T-cell (primary cell): Measurements from ENCODE around the gene LRRC37A3. TPM values are rescaled to one million over a fixed set of nuclear protein-coding genes. Genes with fewer than 3 reads are reported as not detected.
A peak's percentile ranks its signal among the peaks of the same experiment; 100 is the strongest.
"Not testable (repeated sequence)": the region's sequence is repeated elsewhere in the genome, so short reads cannot be mapped to it uniquely, and the experiment has no call there.

Experiments used
- ATAC-seq, 4 experiments: fragments of 200-7000 bp in 3 of 4; fragments of 150-1000 bp in 1 of 4; cut with Tn5 transposase; replicated peaks in 1 of 4; 1 replicate in 3 of 4; 2 replicates in 1 of 4; pipeline ENCODE4 v1.10.0; 2021; ENCODE audit warnings: moderate library complexity in 3 of 4, mild to moderate bottlenecking in 2 of 4, moderate number of reproducible peaks in 1 of 4
- CTCF ChIA-PET, 2 donors: fragments of 300-600 bp; sonication (Branson Sonifier 250); formaldehyde crosslinking; loops; one replicate each; lab custom pipeline; 2022; ENCODE audit warnings: antibody characterized with exemption in 2 of 2; lab: Charles Lee
- POLR2A ChIA-PET, 2 donors: fragments of 300-600 bp; sonication (Branson Sonifier 250); formaldehyde crosslinking; loops; one replicate each; lab custom pipeline; 2022; ENCODE audit warnings: antibody characterized with exemption in 2 of 2; lab: Charles Lee
- DNase-seq, 35 experiments: peaks; one replicate each; pipeline versions ENCODE4 v3.0.0 to v3.0.0-alpha.2; 2013 to 2023
- H3K27ac ChIP-seq: one replicate; pipeline ENCODE4 v1.5.1; 2013; ENCODE audit warnings: low read length
- H3K27me3 ChIP-seq, 2 experiments: replicated peaks in 1 of 2; 1 replicate in 1 of 2; 2 replicates in 1 of 2; pipeline versions ENCODE4 v1.6.1 to v1.7.0; 2013; ENCODE audit warnings: low read length in 1 of 2, mixed read lengths in 1 of 2; ENCODE audit not compliant: control insufficient read depth in 2 of 2, insufficient read depth in 2 of 2; ENCODE audit errors: extremely low read depth in 1 of 2
- H3K36me3 ChIP-seq, 2 donors: 1 replicate in 1 of 2; 2 replicates in 1 of 2; pipeline versions ENCODE4 v1.6.1 to v1.7.0; 2013; ENCODE audit warnings: low read length in 1 of 2; ENCODE audit not compliant: control insufficient read depth in 2 of 2, insufficient read depth in 1 of 2; ENCODE audit errors: extremely low read depth in 1 of 2
- H3K4me1 ChIP-seq, 2 experiments: 1 replicate in 1 of 2; 2 replicates in 1 of 2; pipeline versions ENCODE4 v1.6.1 to v1.7.0; 2013; ENCODE audit warnings: low read length in 2 of 2, mixed read lengths in 1 of 2; ENCODE audit not compliant: insufficient read depth in 2 of 2, control insufficient read depth in 1 of 2; ENCODE audit errors: extremely low read depth in 1 of 2
- H3K4me3 ChIP-seq, 2 donors: 1 replicate in 1 of 2; 2 replicates in 1 of 2; pipeline versions ENCODE4 v1.5.1 to v1.7.0; 2013; ENCODE audit warnings: mild to moderate bottlenecking in 2 of 2, low read length in 1 of 2, moderate library complexity in 1 of 2; ENCODE audit not compliant: control insufficient read depth in 1 of 2; ENCODE audit errors: extremely low read depth in 1 of 2
- H3K9me3 ChIP-seq: 2 replicates; pipeline ENCODE4 v1.7.0; 2013
- H3K27ac Mint-ChIP-seq, 2 donors: one replicate each; pipeline ENCODE4 v1.8.0; 2020 to 2021; ENCODE audit warnings: mild to moderate bottlenecking in 2 of 2, mixed read lengths in 2 of 2
- H3K27me3 Mint-ChIP-seq, 2 donors: one replicate each; pipeline ENCODE4 v1.8.0; 2021 to 2022; ENCODE audit warnings: mixed read lengths in 2 of 2
- H3K36me3 Mint-ChIP-seq: one replicate; pipeline ENCODE4 v1.8.0; 2021; ENCODE audit warnings: mixed read lengths
- H3K4me1 Mint-ChIP-seq, 3 donors: one replicate each; pipeline ENCODE4 v1.8.0; 2020 to 2022; ENCODE audit warnings: mixed read lengths in 3 of 3, mild to moderate bottlenecking in 1 of 3
- H3K4me3 Mint-ChIP-seq, 3 donors: one replicate each; pipeline ENCODE4 v1.8.0; 2020 to 2022; ENCODE audit warnings: mild to moderate bottlenecking in 3 of 3, mixed read lengths in 3 of 3, moderate library complexity in 3 of 3
- H3K9me3 Mint-ChIP-seq, 3 donors: one replicate each; pipeline ENCODE4 v1.8.0; 2020 to 2022; ENCODE audit warnings: mixed read lengths in 3 of 3
- WGBS: methylation state at CpG from one replicate; pipeline ENCODE4 v1.1.5; 2013; ENCODE audit warnings: missing lambda C conversion rate; ENCODE audit not compliant: insufficient coverage; 5-methylcytosine and 5-hydroxymethylcytosine counted together
- total RNA-seq, 35 experiments: library from RNA in 6 of 35; stranded (reverse) in 6 of 35; fragments of 120-200 nt in 1 of 35; gene quantifications; one replicate each; pipeline versions ENCODE4 v1.2.1 to v1.2.4 and lab custom pipeline; 2013 to 2026

The LRRC37A3 gene
- total RNA-seq: 10 to 100 TPM in 4 of 5 donors, 1 to 10 TPM in 1; 9.2 to 65.8 (median 14.0) TPM
- 8.9 TPM for total RNA-seq (2013)
- 0.41 to 5.1 (median 2.9) reads per million in 29 experiments for total RNA-seq (lab: John Stamatoyannopoulos, UW)

DNA sequence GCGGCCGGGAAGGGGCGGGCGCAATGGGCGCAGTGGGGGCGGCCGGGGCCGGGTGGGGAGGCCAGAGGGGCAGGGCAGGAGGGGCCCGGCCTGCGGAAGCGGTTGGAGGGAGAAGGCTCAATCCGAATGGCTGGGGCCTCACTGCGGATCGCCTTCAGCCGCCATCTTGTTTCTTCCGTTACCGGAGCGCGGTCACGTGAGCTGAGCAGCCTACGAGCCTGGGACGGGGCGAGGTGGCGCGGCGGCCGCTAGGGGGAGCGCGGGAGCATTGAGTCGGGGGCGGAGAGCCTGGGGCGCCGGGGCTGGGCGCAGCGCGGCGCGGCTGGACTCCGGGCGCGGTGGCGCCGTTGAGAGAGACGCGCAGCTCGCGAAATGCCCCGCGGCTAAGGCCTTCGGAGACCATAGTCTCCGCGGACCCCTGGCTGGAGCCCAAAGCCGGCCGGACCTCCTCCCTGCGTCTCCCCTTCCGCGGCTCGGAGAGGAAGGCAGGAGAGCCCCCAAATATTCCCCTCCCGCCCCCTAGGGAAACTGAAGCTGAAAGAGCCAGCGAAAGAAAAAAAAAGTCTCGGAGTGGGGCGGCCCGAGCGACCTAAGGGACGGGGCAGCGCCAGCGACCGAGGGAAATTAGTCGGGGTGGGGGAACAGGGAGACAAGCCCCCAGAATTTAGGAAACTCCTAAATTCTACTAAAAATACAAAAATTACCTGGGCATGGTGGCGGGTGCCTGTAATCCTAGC lies at the start of gene LRRC37A3:
LRRC37A3 (minus strand) TSS at position 190 of the 737 bp plus-strand sequence. CDS start 22,221 bp downstream, outside the sequence.
- peak within 1 kb of the TSS; percentile 84 to 88 (median 86) for H3K4me3 Mint-ChIP-seq
- H3K4me1 Mint-ChIP-seq, H3K9me3 Mint-ChIP-seq, H3K36me3 ChIP-seq, H3K27me3 Mint-ChIP-seq, H3K36me3 Mint-ChIP-seq, H3K4me1 ChIP-seq, H3K27me3 ChIP-seq, H3K9me3 ChIP-seq: not testable (repeated sequence)
- peak within 1 kb of the TSS; percentile 47 to 67 for H3K4me3 ChIP-seq
- WGBS: under 1% methylated on average over 45 of the region's 70 CpGs
- peak within 1 kb of the TSS; percentile 87 for H3K27ac Mint-ChIP-seq
- peak within 1 kb of the TSS; percentile 81 for H3K27ac ChIP-seq
- DNase-seq (peak; percentile 88 to 100 (median 98)), ATAC-seq (peak; percentile 96 to 98 (median 96))
- ChIA-PET POLR2A (interaction anchor here in 1 of 2 donors (0.6 to 0.7 kb wide), 2 partner anchors 180 to 774 kb away, joined by 3 to 4 read pairs; no protein-coding TSS in a partner anchor), CTCF (interaction anchor here in 1 of 2 donors (0.6 to 1.8 kb wide), 4 partner anchors 53 to 254 kb away, joined by 3 to 14 read pairs (median 4); no protein-coding TSS in a partner anchor)

DNA sequence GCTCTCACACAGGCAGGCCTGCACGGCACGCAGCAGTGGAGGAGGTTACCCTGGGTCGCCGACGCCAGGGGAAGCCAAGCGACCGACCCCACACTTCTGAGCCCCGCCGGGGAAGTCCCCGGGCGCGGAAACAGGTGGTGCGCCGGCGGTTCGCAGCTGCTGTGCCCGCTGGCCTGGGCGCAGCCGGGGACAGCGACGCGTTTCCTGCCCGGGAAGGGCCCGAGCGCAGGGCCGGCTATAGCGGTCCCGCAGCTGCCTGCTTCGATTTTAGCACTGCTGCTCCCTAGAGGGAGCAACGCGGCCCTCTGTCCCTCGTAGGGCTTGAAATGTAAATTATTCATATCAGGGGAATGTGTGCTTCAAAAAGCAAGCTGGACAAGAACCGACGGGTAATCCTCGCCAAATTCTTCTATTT lies 46.6 kb upstream of the LRRC37A3 start:
- ChIA-PET POLR2A (interaction anchor here in 1 of 2 donors (0.7 kb wide), 1 partner anchor 22 kb away, joined by 3 read pairs; no protein-coding TSS in a partner anchor), CTCF (interaction anchor here in 1 of 2 donors (0.7 to 1.9 kb wide), 5 partner anchors 10 to 208 kb away, joined by 3 to 7 read pairs (median 3); no protein-coding TSS in a partner anchor)
- not testable (repeated sequence) for H3K9me3 Mint-ChIP-seq, H3K36me3 Mint-ChIP-seq, H3K27me3 ChIP-seq, H3K36me3 ChIP-seq, H3K9me3 ChIP-seq, H3K27me3 Mint-ChIP-seq
- Mint-ChIP-seq H3K27ac (peak overlapping the region; percentile 92 to 96), H3K4me3 (peak overlapping the region; percentile 51 to 74 (median 59)), H3K4me1 (peaks cover 58 to 79% (median 65%) of the 10 kb centered on the region in 3 donors)
- peaks cover 42 to 50% of the 10 kb centered on the region in 2 experiments for H3K4me1 ChIP-seq
- H3K27ac ChIP-seq: peak overlapping the region; percentile 88
- DNase-seq: peak; percentile 64 to 93 (median 87)
- 0% methylated on average over 22 of the region's 35 CpGs for WGBS
- ATAC-seq: peak; percentile 93 to 95 (median 94)
- peak overlapping the region in 1 of 2 donors; percentile 23 for H3K4me3 ChIP-seq

DNA sequence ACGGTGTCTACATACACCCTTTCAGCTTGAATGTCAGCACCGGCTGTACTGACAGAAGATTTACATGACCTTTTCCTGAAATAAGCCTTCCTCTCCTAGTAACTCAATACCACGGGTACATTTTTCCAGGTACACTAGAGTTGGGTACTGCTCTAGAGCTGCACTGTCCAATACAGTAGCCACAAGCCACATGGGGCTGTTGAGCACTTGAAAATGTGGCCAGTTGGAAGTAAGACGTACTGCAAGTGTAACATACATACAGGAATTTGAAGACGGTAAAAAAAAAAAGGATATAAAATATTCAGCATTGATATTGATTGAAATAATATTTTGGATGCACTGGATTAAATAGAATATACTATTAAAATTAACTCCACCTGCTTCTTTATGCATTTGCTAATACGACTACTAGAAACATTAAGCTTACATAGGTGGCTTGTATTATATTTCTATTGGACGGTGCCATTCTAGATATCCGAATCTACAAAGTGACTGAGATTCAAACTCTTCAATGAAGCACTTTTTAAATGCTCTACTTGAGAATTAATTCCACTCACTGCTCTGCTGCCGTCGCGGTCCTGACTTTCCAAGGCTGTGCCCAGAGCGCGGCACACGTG lies 46.1 kb upstream of the LRRC37A3 start:
- H3K4me1 ChIP-seq: peaks cover 41 to 48% of the 10 kb centered on the region in 2 experiments
- not testable (repeated sequence) for H3K9me3 Mint-ChIP-seq, H3K36me3 Mint-ChIP-seq

DNA sequence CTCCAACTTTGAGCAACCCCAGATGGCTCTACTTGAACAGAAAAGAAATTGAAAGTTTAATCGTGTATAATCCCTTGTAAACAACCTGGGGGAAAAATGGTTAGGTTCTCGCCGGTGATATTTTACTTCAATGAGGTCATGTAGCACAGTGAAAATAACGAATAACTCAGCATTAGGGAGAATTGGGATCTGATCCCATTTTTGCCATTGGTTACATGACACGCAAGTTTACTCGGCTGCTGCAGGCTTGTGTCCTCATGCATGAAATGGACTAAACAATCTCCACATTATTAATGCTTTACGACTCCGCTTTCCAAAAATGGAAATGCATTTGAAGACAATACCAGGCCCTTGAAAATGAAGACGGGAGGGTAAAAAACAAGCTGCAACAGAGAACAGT lies 45.5 kb upstream of the LRRC37A3 start:
- no peaks in the 10 kb centered on the region for H3K9me3 ChIP-seq
- ChIA-PET POLR2A (interaction anchor here in 1 of 2 donors (0.7 kb wide), 1 partner anchor 11 kb away, joined by 3 read pairs; no protein-coding TSS in a partner anchor), CTCF (interaction anchor here in 1 of 2 donors (0.9 to 1.9 kb wide), 4 partner anchors 11 to 135 kb away, joined by 3 to 7 read pairs (median 6); no protein-coding TSS in a partner anchor)
- H3K4me1 ChIP-seq: peaks cover 35 to 46% of the 10 kb centered on the region in 2 experiments
- peak overlapping the region in 1 of 2 donors; percentile 86 for H3K27ac Mint-ChIP-seq
- WGBS: 96% methylated on average over 5 of the region's 9 CpGs
- DNase-seq (no peak), ATAC-seq (no peak)
- H3K27me3 ChIP-seq: no peaks in the 10 kb centered on the region
- no peaks in the 10 kb centered on the region for H3K36me3 ChIP-seq
- peaks cover 52 to 70% (median 60%) of the 10 kb centered on the region in 3 donors for H3K4me1 Mint-ChIP-seq
- H3K4me3 ChIP-seq: no peak overlapping the region
- no peaks in the 10 kb centered on the region for H3K27me3 Mint-ChIP-seq
- H3K27ac ChIP-seq: no peak overlapping the region
- H3K9me3 Mint-ChIP-seq: no peaks in the 10 kb centered on the region
- H3K4me3 Mint-ChIP-seq: peak overlapping the region in 2 of 3 donors; percentile 59 to 74
- no peaks in the 10 kb centered on the region for H3K36me3 Mint-ChIP-seq

More for the DNA sequence above, 46.1 kb upstream of the LRRC37A3 start:
- H3K4me1 Mint-ChIP-seq: peaks cover 55 to 75% (median 61%) of the 10 kb centered on the region in 3 donors
- CTCF ChIA-PET: interaction anchor here in 1 of 2 donors (0.7 to 1.9 kb wide), 5 partner anchors 10 to 208 kb away, joined by 3 to 7 read pairs (median 3); no protein-coding TSS in a partner anchor
- peak overlapping the region in 1 of 2 donors; percentile 23 for H3K4me3 ChIP-seq
- H3K4me3 Mint-ChIP-seq: peak overlapping the region; percentile 51 to 74 (median 59)
- 0% methylated on average over 3 of the region's 14 CpGs for WGBS
- H3K27ac Mint-ChIP-seq: peak overlapping the region; percentile 82 to 86
- not testable (repeated sequence) for ATAC-seq, DNase-seq, H3K36me3 ChIP-seq, H3K9me3 ChIP-seq, H3K27me3 ChIP-seq, H3K27me3 Mint-ChIP-seq
- H3K27ac ChIP-seq: peak overlapping the region; percentile 76
- POLR2A ChIA-PET: interaction anchor here in 1 of 2 donors (0.7 kb wide), 1 partner anchor 23 kb away, joined by 3 read pairs; no protein-coding TSS in a partner anchor

DNA sequence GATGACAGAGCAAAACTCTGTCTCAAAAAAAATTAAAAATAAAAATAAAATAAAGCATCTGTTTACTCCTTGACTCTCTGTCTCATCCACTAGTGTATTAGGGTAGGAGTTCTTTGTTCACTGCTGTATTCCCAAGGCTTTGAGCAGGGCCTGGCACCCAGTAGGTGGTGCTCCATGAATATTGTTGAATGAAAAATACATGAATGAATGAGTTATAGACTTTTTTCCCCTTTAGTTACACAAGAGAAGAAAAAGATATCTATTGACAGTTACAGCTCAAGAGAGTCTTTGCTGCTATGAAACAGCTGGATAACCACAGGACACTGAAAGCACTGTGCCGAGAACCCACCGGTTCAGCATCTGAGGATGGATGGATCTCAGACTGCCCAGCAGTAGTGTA lies 44.5 kb upstream of the LRRC37A3 start:
- ChIA-PET POLR2A (interaction anchor here in 1 of 2 donors (0.5 kb wide), 1 partner anchor 53 kb away, joined by 3 read pairs; no protein-coding TSS in a partner anchor), CTCF (interaction anchor here in 1 of 2 donors (1.4 kb wide), 1 partner anchor 22 kb away, joined by 7 read pairs; no protein-coding TSS in a partner anchor)
- DNase-seq, H3K27me3 Mint-ChIP-seq, H3K36me3 ChIP-seq, H3K27ac ChIP-seq, H3K36me3 Mint-ChIP-seq, H3K9me3 Mint-ChIP-seq, H3K4me3 ChIP-seq, H3K4me3 Mint-ChIP-seq, H3K9me3 ChIP-seq, H3K27me3 ChIP-seq, ATAC-seq: not testable (repeated sequence)
- 91% methylated on average over 2 of the region's 2 CpGs for WGBS
- Mint-ChIP-seq H3K27ac (peak overlapping the region in 1 of 2 donors; percentile 8), H3K4me1 (peaks cover 43 to 63% (median 52%) of the 10 kb centered on the region in 3 donors)
- peaks cover 28 to 39% of the 10 kb centered on the region in 2 experiments for H3K4me1 ChIP-seq
